ENCODE data around the gene SP140. TPM values are rescaled to one million over a fixed set of nuclear protein-coding genes. Genes with fewer than 3 reads are reported as not detected.

Gene SP140
- total and polyA plus RNA-seq, 2 of the 13 experiments (the other 11 are each of a cell fraction or from before 2014, with no cell fraction given), result 0.57 to 0.80 TPM

DNA sequence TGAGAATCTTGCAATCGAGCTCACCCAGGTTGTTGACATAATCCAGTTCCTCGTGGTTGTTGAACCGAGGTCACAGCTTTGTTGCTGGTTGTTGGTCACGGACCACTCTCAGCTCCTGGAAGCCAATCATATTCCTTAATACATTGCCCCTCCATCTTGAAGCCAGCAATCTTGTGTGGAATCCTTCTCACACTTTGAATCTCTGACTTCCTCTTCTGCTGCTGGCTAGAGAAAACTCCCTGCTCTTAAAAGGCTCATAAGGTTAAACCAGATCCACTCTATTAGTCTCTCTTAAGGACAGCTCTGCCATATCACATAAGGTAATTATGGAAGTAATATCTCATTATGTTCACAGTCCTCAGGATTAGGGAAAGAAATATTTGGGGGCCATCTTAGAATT, 41.1 kb downstream of the SP140 start:
- FAIRE-seq (no peak), DNase-seq (ENCODE audit: low spot score) (no peak), ATAC-seq (no peak)
- H3K27ac ChIP-seq (ENCODE audit: extremely low read length, insufficient read depth, low read length), result no peak overlapping the region
- in situ Hi-C loops (cut with HindIII; ENCODE audit: extremely low pct_ligation_motif_present, low pct_unique_long_range_greater_than_20kb), result no loop called here
- ChIA-PET POLR2A (no interaction called here), CTCF (ENCODE audit: low intra/inter-chr PET ratio, low total read pairs) (no interaction called here)
- H3K27me3 ChIP-seq (ENCODE audit: control insufficient read depth in 1 of 2, insufficient read depth in 2 of 2, low read length in 2 of 2), result peaks cover 0 to 24% of the 10 kb centered on the region in 2 experiments; a peak in 4 of 5 replicates
- 0% methylated on average over 4 of the region's 4 CpGs for WGBS (ENCODE audit: low lambda C conversion rate)
- intact Hi-C loops (cut with micrococcal nuclease; ENCODE audit: unreplicated experiment), result no loop called here
- H3K4me3 ChIP-seq (replicated peaks in 1 of 3; ENCODE audit: insufficient read depth in 1 of 3, low read depth in 2 of 3, low read length in 3 of 3), result no peak overlapping the region
- H3K9me3 ChIP-seq (ENCODE audit: low read length), result no peaks in the 10 kb centered on the region
- no peaks in the 10 kb centered on the region for H4K20me1 ChIP-seq (ENCODE audit: insufficient read depth, low read length)
- H2AFZ ChIP-seq (ENCODE audit: low read length), result no peak overlapping the region
- H3K4me1 ChIP-seq (ENCODE audit: insufficient read depth, low read length), result 0 out of 2 replicates have a peak, but pooled peaks cover 8% of the 10 kb centered on the region
- H3K36me3 ChIP-seq (replicated peaks in 1 of 2; ENCODE audit: control insufficient read depth in 1 of 2, insufficient read depth in 2 of 2, low read length in 2 of 2), result no peaks in the 10 kb centered on the region
- BruUV-seq (replicated peaks), result no TSS peak
- H3K4me2 ChIP-seq (ENCODE audit: low read depth, low read length), result no peak overlapping the region
- TF ChIP-seq RORA (CRISPR knock-in tag; IDR thresholded peaks at IDR 0.05), result no peak
- no peak for TF ChIP-seq RFXAP (CRISPR knock-in tag; IDR thresholded peaks at IDR 0.05; ENCODE audit: borderline replicate concordance)
- TF ChIP-seq, protein P1, sequence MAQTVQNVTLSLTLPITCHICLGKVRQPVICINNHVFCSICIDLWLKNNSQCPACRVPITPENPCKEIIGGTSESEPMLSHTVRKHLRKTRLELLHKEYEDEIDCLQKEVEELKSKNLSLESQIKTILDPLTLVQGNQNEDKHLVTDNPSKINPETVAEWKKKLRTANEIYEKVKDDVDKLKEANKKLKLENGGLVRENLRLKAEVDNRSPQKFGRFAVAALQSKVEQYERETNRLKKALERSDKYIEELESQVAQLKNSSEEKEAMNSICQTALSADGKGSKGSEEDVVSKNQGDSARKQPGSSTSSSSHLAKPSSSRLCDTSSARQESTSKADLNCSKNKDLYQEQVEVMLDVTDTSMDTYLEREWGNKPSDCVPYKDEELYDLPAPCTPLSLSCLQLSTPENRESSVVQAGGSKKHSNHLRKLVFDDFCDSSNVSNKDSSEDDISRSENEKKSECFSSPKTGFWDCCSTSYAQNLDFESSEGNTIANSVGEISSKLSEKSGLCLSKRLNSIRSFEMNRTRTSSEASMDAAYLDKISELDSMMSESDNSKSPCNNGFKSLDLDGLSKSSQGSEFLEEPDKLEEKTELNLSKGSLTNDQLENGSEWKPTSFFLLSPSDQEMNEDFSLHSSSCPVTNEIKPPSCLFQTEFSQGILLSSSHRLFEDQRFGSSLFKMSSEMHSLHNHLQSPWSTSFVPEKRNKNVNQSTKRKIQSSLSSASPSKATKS (CRISPR knock-in tag; IDR thresholded peaks at IDR 0.05), result no peak
- TF ChIP-seq AGO2 (optimal IDR thresholded peaks at IDR 0.05; ENCODE audit: low read depth, low read length), result no peak
- no peak for TF ChIP-seq THAP7 (CRISPR knock-in tag; IDR thresholded peaks at IDR 0.05)
- H3K9ac ChIP-seq (ENCODE audit: insufficient read depth, low read depth, low read length), result no peak overlapping the region
- H3K79me2 ChIP-seq (ENCODE audit: insufficient read depth, low read length), result no peaks in the 10 kb centered on the region

GRCh38 chr2:230267059-230267458, 41.5 kb downstream of the SP140 start:
- H3K79me2 ChIP-seq (ENCODE audit: insufficient read depth, low read length), result no peaks in the 10 kb centered on the region
- no peaks in the 10 kb centered on the region for H4K20me1 ChIP-seq (ENCODE audit: insufficient read depth, low read length)
- CTCF ChIA-PET (ENCODE audit: low intra/inter-chr PET ratio, low total read pairs), result no interaction called here
- H2AFZ ChIP-seq (ENCODE audit: low read length), result no peak overlapping the region
- no peak overlapping the region for H3K9ac ChIP-seq (ENCODE audit: insufficient read depth, low read depth, low read length)
- no TSS peak for BruUV-seq (replicated peaks)
- no peaks in the 10 kb centered on the region for H3K36me3 ChIP-seq (replicated peaks in 1 of 2; ENCODE audit: control insufficient read depth in 1 of 2, insufficient read depth in 2 of 2, low read length in 2 of 2)
- DNase-seq (ENCODE audit: low spot score) (no peak), FAIRE-seq (no peak), ATAC-seq (no peak)
- intact Hi-C loops (cut with micrococcal nuclease; ENCODE audit: unreplicated experiment), result no loop called here
- H3K27me3 ChIP-seq (ENCODE audit: control insufficient read depth in 1 of 2, insufficient read depth in 2 of 2, low read length in 2 of 2), result peaks cover 0 to 24% of the 10 kb centered on the region in 2 experiments; a peak in 4 of 5 replicates
- in situ Hi-C loops (cut with HindIII; ENCODE audit: extremely low pct_ligation_motif_present, low pct_unique_long_range_greater_than_20kb), result no loop called here
- no peak overlapping the region for H3K4me3 ChIP-seq (replicated peaks in 1 of 3; ENCODE audit: insufficient read depth in 1 of 3, low read depth in 2 of 3, low read length in 3 of 3)
- H3K4me2 ChIP-seq (ENCODE audit: low read depth, low read length), result no peak overlapping the region
- 0 out of 2 replicates have a peak, but pooled peaks cover 8% of the 10 kb centered on the region for H3K4me1 ChIP-seq (ENCODE audit: insufficient read depth, low read length)
- POLR2A ChIA-PET, result no interaction called here
- 10% methylated on average over 1 of the region's 1 CpG for WGBS (ENCODE audit: low lambda C conversion rate)
- no peak overlapping the region for H3K27ac ChIP-seq (ENCODE audit: extremely low read length, insufficient read depth, low read length)
- H3K9me3 ChIP-seq (ENCODE audit: low read length), result no peaks in the 10 kb centered on the region
- TF ChIP-seq NFE2L2 (IDR thresholded peaks at IDR 0.05; ENCODE audit: low read length) (no peak), RAD21 (CRISPR knock-in tag; IDR thresholded peaks at IDR 0.05) (no peak), LBX2 (CRISPR knock-in tag; IDR thresholded peaks at IDR 0.05; ENCODE audit: borderline replicate concordance) (no peak), ZFP82 (CRISPR knock-in tag; IDR thresholded peaks at IDR 0.05; ENCODE audit: borderline replicate concordance) (no peak), ZBTB8A (CRISPR knock-in tag; IDR thresholded peaks at IDR 0.05; ENCODE audit: borderline replicate concordance, low read depth) (no peak), ZMYM3 (CRISPR knock-in tag; IDR thresholded peaks at IDR 0.05) (no peak), KAT8 (CRISPR knock-in tag; IDR thresholded peaks at IDR 0.05) (no peak), SALL1 (CRISPR knock-in tag; IDR thresholded peaks at IDR 0.05) (no peak)
